Muscle of leg (tissue), 11 donors: ENCODE data around the gene PPP6R1. TPM values are rescaled to one million over a fixed set of nuclear protein-coding genes. Genes with fewer than 3 reads are reported as not detected.

Experiments used
- DNase-seq: peaks from one replicate; pipeline ENCODE4 v3.0.0; 2013
- H3K27ac ChIP-seq: one replicate; pipeline ENCODE4 v1.5.1; 2013; ENCODE audit warnings: mild to moderate bottlenecking, low read length, control low read depth
- H3K27me3 ChIP-seq: one replicate; pipeline ENCODE4 v1.6.1; 2013; ENCODE audit warnings: low read length; ENCODE audit not compliant: control insufficient read depth, insufficient read depth
- H3K36me3 ChIP-seq: one replicate; pipeline ENCODE4 v1.6.1; 2013; ENCODE audit warnings: low read length; ENCODE audit not compliant: control insufficient read depth, insufficient read depth
- H3K4me1 ChIP-seq: one replicate; pipeline ENCODE4 v1.6.1; 2013; ENCODE audit warnings: low read length; ENCODE audit not compliant: control insufficient read depth, insufficient read depth
- H3K4me3 ChIP-seq: one replicate; pipeline ENCODE4 v1.5.1; 2013; ENCODE audit warnings: low read length, control low read depth
- H3K9me3 ChIP-seq: replicated peaks from 2 replicates; pipeline ENCODE4 v1.6.1; 2013; ENCODE audit warnings: low read depth, low read length; ENCODE audit not compliant: control insufficient read depth
- WGBS: methylation state at CpG from one replicate; pipeline ENCODE4 v1.1.5; 2013; ENCODE audit warnings: missing lambda C conversion rate; ENCODE audit not compliant: insufficient coverage; 5-methylcytosine and 5-hydroxymethylcytosine counted together
- polyA plus RNA-seq, 8 donors: library from polyadenylated mRNA; unstranded; fragments of 120-200 nt; gene quantifications; one replicate each; pipeline versions ENCODE4 v1.2.1 to v1.2.3, GENCODE V29; 2013; ENCODE audit warnings: inconsistent platforms in 1 of 8, low replicate concordance in 1 of 8; ENCODE audit not compliant: insufficient read length in 8 of 8, insufficient read depth in 1 of 8
- total RNA-seq: library from RNA; stranded (reverse); fragments of 120-200 nt; gene quantifications from one replicate; pipeline ENCODE4 v1.2.4, GENCODE V29; 2013

The PPP6R1 gene
- total and polyA plus RNA-seq, 9 donors: 12.5 to 37.2 (median 32.1) TPM

- H3K36me3 ChIP-seq: peaks cover 9% of the 10 kb centered on the region
- peak overlapping the region; percentile 88 for H3K27ac ChIP-seq
- H3K9me3 ChIP-seq: no peaks in the 10 kb centered on the region
- H3K4me1 ChIP-seq: peaks cover 33% of the 10 kb centered on the region
- 38% methylated on average over 20 of the region's 29 CpGs for WGBS
- H3K4me3 ChIP-seq: peak overlapping the region; percentile 29
- H3K27me3 ChIP-seq: no peaks in the 10 kb centered on the region
- no peak for DNase-seq
Measured at GRCh38 chr19:55259540-55260210, 858 bp upstream of the PPP6R1 start.

- Histone ChIP-seq H3K27ac (peak overlapping the region; percentile 94), H3K4me1 (peaks cover 41% of the 10 kb centered on the region), H3K4me3 (peak overlapping the region; percentile 88), H3K9me3 (no peaks in the 10 kb centered on the region), H3K27me3 (no peaks in the 10 kb centered on the region), H3K36me3 (peaks cover 9% of the 10 kb centered on the region)
- no peak for DNase-seq
- under 1% methylated on average over 51 of the region's 53 CpGs for WGBS
Measured at GRCh38 chr19:55258476-55258827, 365 bp downstream of the PPP6R1 start.

GRCh38 chr19:55257461-55258420 lies 1.1 kb downstream of the PPP6R1 start:
- WGBS: 3% methylated on average over 51 of the region's 51 CpGs
- DNase-seq: peak; percentile 33
- H3K4me1 ChIP-seq: peaks cover 41% of the 10 kb centered on the region

GRCh38 chr19:55256562-55257460 lies 2.0 kb downstream of the PPP6R1 start:
- Histone ChIP-seq H3K4me1 (peaks cover 41% of the 10 kb centered on the region), H3K27ac (no peak overlapping the region), H3K9me3 (no peaks in the 10 kb centered on the region), H3K36me3 (peaks cover 4% of the 10 kb centered on the region), H3K27me3 (no peaks in the 10 kb centered on the region), H3K4me3 (peak overlapping the region; percentile 88)
- WGBS: 61% methylated on average over 8 of the region's 22 CpGs
- no peak for DNase-seq

More at GRCh38 chr19:55257461-55258420, 1.1 kb downstream of the PPP6R1 start:
- peak overlapping the region; percentile 88 for H3K4me3 ChIP-seq
- no peaks in the 10 kb centered on the region for H3K27me3 ChIP-seq
- peaks cover 8% of the 10 kb centered on the region for H3K36me3 ChIP-seq
- peak overlapping the region; percentile 67 for H3K27ac ChIP-seq
- no peaks in the 10 kb centered on the region for H3K9me3 ChIP-seq

- Histone ChIP-seq H3K4me1 (peaks cover 41% of the 10 kb centered on the region), H3K9me3 (no peaks in the 10 kb centered on the region), H3K4me3 (peak overlapping the region; percentile 9), H3K27me3 (no peaks in the 10 kb centered on the region), H3K36me3 (peaks cover 7% of the 10 kb centered on the region), H3K27ac (no peak overlapping the region)
- DNase-seq: no peak
- 61% methylated on average over 17 of the region's 17 CpGs for WGBS
Measured at GRCh38 chr19:55255618-55256423, 3.0 kb downstream of the PPP6R1 start.

GRCh38 chr19:55254625-55254977 lies 4.2 kb downstream of the PPP6R1 start:
- no peak for DNase-seq
- H3K36me3 ChIP-seq: peaks cover 12% of the 10 kb centered on the region
- H3K4me3 ChIP-seq: peak overlapping the region; percentile 2
- H3K27me3 ChIP-seq: no peaks in the 10 kb centered on the region
- H3K9me3 ChIP-seq: no peaks in the 10 kb centered on the region
- peak overlapping the region; percentile 29 for H3K27ac ChIP-seq
- H3K4me1 ChIP-seq: peaks cover 37% of the 10 kb centered on the region
- WGBS: 38% methylated on average over 5 of the region's 6 CpGs

- DNase-seq: peak; percentile 39
Measured at GRCh38 chr19:55253842-55254624, 4.8 kb downstream of the PPP6R1 start.

GRCh38 chr19:55252760-55253663 lies 5.8 kb downstream of the PPP6R1 start:
- Histone ChIP-seq H3K27ac (no peak overlapping the region), H3K4me1 (peaks cover 36% of the 10 kb centered on the region), H3K36me3 (peaks cover 12% of the 10 kb centered on the region), H3K27me3 (no peaks in the 10 kb centered on the region), H3K9me3 (no peaks in the 10 kb centered on the region), H3K4me3 (no peak overlapping the region)
- 76% methylated on average over 16 of the region's 21 CpGs for WGBS
- no peak for DNase-seq

More at GRCh38 chr19:55253842-55254624, 4.8 kb downstream of the PPP6R1 start:
- Histone ChIP-seq H3K9me3 (no peaks in the 10 kb centered on the region), H3K27me3 (no peaks in the 10 kb centered on the region), H3K4me1 (peaks cover 36% of the 10 kb centered on the region), H3K36me3 (peaks cover 12% of the 10 kb centered on the region), H3K4me3 (peak overlapping the region; percentile 2), H3K27ac (peak overlapping the region; percentile 29)
- WGBS: 53% methylated on average over 14 of the region's 23 CpGs
